Cardiac fibroblast (primary cell): ENCODE data around the gene EGFL7.

ENCODE experiments used
- DNase-seq, 2 donors: peaks; one replicate each; pipeline versions ENCODE4 v3.0.0 to v3.0.0-alpha.2; 2010; ENCODE audit warnings: low read depth in 2 of 2
- H3K4me3 ChIP-seq, 2 donors: replicated peaks in 1 of 2; 1 replicate in 1 of 2; 2 replicates in 1 of 2; pipeline ENCODE4 v1.5.1; 2011; ENCODE audit warnings: low read depth in 2 of 2, low read length in 2 of 2, mild to moderate bottlenecking in 2 of 2, moderate library complexity in 1 of 2
- CTCF ChIP-seq: IDR thresholded peaks from one replicate; pipeline ENCODE4 v1.5.1; 2011; ENCODE audit warnings: low read depth, mild to moderate bottlenecking, low read length, inconsistent platforms

The EGFL7 gene

GRCh38 chr9:136653323-136654079 is 9.2 kb upstream of the EGFL7 start:
- no peak for TF ChIP-seq CTCF
- H3K4me3 ChIP-seq, result no peak overlapping the region
- no peak for DNase-seq

GRCh38 chr9:136654820-136655535 is 7.7 kb upstream of the EGFL7 start:
- no peak for DNase-seq
- no peak for TF ChIP-seq CTCF

GRCh38 chr9:136655536-136656182 is 7.1 kb upstream of the EGFL7 start:
- H3K4me3 ChIP-seq, result no peak overlapping the region
- peak; percentile 26 to 75 for DNase-seq
- no peak for TF ChIP-seq CTCF

More at GRCh38 chr9:136654820-136655535, 7.7 kb upstream of the EGFL7 start:
- no peak overlapping the region for H3K4me3 ChIP-seq

- TF ChIP-seq CTCF, result no peak
- DNase-seq, result no peak
These were observed 6.5 kb upstream of the EGFL7 start for GRCh38 chr9:136656183-136656738.

GRCh38 chr9:136656795-136657611 is 5.7 kb upstream of the EGFL7 start:
- no peak overlapping the region for H3K4me3 ChIP-seq
- TF ChIP-seq CTCF, result no peak
- no peak for DNase-seq

More at GRCh38 chr9:136656183-136656738, 6.5 kb upstream of the EGFL7 start:
- no peak overlapping the region for H3K4me3 ChIP-seq
